CD4-positive, alpha-beta memory T cell (primary cell): ENCODE results near the gene LBHD1. TPM values are rescaled to one million over a fixed set of nuclear protein-coding genes. Genes with fewer than 3 reads are reported as not detected.

Source experiments
- CTCF ChIA-PET: fragments of 350-600 bp; sonication (Branson Sonifier 250); formaldehyde crosslinking; loops from one replicate; lab custom pipeline; 2021; ENCODE audit warnings: inconsistent platforms; ENCODE audit not compliant: partially characterized antibody; lab: Charles Lee
- POLR2A ChIA-PET: fragments of 350-600 bp; sonication (Branson Sonifier 250); formaldehyde crosslinking; loops from one replicate; lab custom pipeline; 2021; ENCODE audit not compliant: partially characterized antibody; lab: Charles Lee
- DNase-seq, 5 donors: peaks; one replicate each; pipeline versions ENCODE4 v3.0.0 to v3.0.0-alpha.2; 2020 to 2022; ENCODE audit warnings: mixed read lengths in 1 of 5
- H3K27ac ChIP-seq: one replicate; pipeline ENCODE4 v1.7.0; 2013; ENCODE audit warnings: low read depth, low read length
- H3K27me3 ChIP-seq: 2 replicates; pipeline ENCODE4 v1.7.0; 2013; ENCODE audit warnings: mild to moderate bottlenecking, low read length, moderate library complexity; ENCODE audit not compliant: insufficient read depth
- H3K36me3 ChIP-seq: 2 replicates; pipeline ENCODE4 v1.7.0; 2013; ENCODE audit warnings: mild to moderate bottlenecking, low read length, moderate library complexity; ENCODE audit not compliant: insufficient read depth
- H3K4me1 ChIP-seq: 2 replicates; pipeline ENCODE4 v1.7.0; 2013; ENCODE audit warnings: mild to moderate bottlenecking, low read length, moderate library complexity; ENCODE audit not compliant: insufficient read depth
- H3K4me3 ChIP-seq, 2 donors: one replicate each; pipeline ENCODE4 v1.7.0; 2013; ENCODE audit warnings: low read length in 2 of 2, mild to moderate bottlenecking in 1 of 2
- H3K9me3 ChIP-seq, 2 donors: one replicate each; pipeline ENCODE4 v1.7.0; 2013; ENCODE audit warnings: low read length in 2 of 2, control low read depth in 1 of 2; ENCODE audit not compliant: control insufficient read depth in 1 of 2
- H3K27ac Mint-ChIP-seq, 7 donors: one replicate each; pipeline ENCODE4 v1.8.0; 2020 to 2021; ENCODE audit warnings: mixed read lengths in 7 of 7, mild to moderate bottlenecking in 6 of 7, inconsistent platforms in 3 of 7, moderate library complexity in 3 of 7
- H3K27me3 Mint-ChIP-seq, 2 donors: one replicate each; pipeline ENCODE4 v1.8.0; 2020 to 2021; ENCODE audit warnings: mixed read lengths in 2 of 2
- H3K36me3 Mint-ChIP-seq, 2 donors: one replicate each; pipeline ENCODE4 v1.8.0; 2020 to 2021; ENCODE audit warnings: mixed read lengths in 2 of 2, inconsistent platforms in 1 of 2, mild to moderate bottlenecking in 1 of 2
- H3K4me1 Mint-ChIP-seq, 4 donors: one replicate each; pipeline ENCODE4 v1.8.0; 2020 to 2021; ENCODE audit warnings: mixed read lengths in 4 of 4, mild to moderate bottlenecking in 1 of 4
- H3K4me3 Mint-ChIP-seq, 8 donors: one replicate each; pipeline ENCODE4 v1.8.0; 2020 to 2021; ENCODE audit warnings: mixed read lengths in 8 of 8, mild to moderate bottlenecking in 7 of 8, moderate library complexity in 6 of 8, inconsistent platforms in 3 of 8
- H3K9me3 Mint-ChIP-seq, 8 donors: one replicate each; pipeline ENCODE4 v1.8.0; 2020 to 2021; ENCODE audit warnings: mixed read lengths in 8 of 8, mild to moderate bottlenecking in 5 of 8, inconsistent platforms in 3 of 8, moderate library complexity in 1 of 8
- intact Hi-C: fragments of 100-400 bp; cut with micrococcal nuclease; formaldehyde crosslinking; loops from one replicate; pipeline ENCODE4 v1.15.1; 2023
- polyA plus RNA-seq, 2 donors: library from polyadenylated mRNA; unstranded; fragments of 300-500 nt; fragmentation: Illumina TruSeq; gene quantifications; one replicate each; pipeline ENCODE4 v1.2.3, GENCODE V29; 2021
- total RNA-seq, 2 experiments: library from RNA; stranded (reverse); gene quantifications; one replicate each; pipeline ENCODE4 v1.2.3, GENCODE V29; 2021

LBHD1 gene
- total and polyA plus RNA-seq, 4 experiments from 2014 or later, result 2.4 to 28.6 (median 14.7) TPM

GRCh38 chr11:62713343-62713742 is 41.3 kb upstream of the LBHD1 start:
- no peaks in the 10 kb centered on the region for H3K9me3 Mint-ChIP-seq
- H3K36me3 ChIP-seq, result peaks cover 56% of the 10 kb centered on the region
- no peaks in the 10 kb centered on the region for H3K9me3 ChIP-seq
- H3K27ac Mint-ChIP-seq, result peak overlapping the region; percentile 57 to 85 (median 69)
- ChIA-PET POLR2A (interaction anchor here (1.0 to 14.3 kb wide), 3 partner anchors 10 to 128 kb away, joined by 3 to 283 read pairs (median 4); partner anchors contain the start of genes HNRNPUL2 and TTC9C), CTCF (interaction anchor here (1.0 kb wide), 1 partner anchor 49 kb away, joined by 3 read pairs; the partner anchor contains the start of gene C11orf98)
- H3K27me3 ChIP-seq, result no peaks in the 10 kb centered on the region
- peaks cover 32 to 66% (median 50%) of the 10 kb centered on the region in 4 donors for H3K4me1 Mint-ChIP-seq
- DNase-seq, result no peak
- H3K4me3 Mint-ChIP-seq, result peak overlapping the region in 2 of 8 donors; percentile 22 to 35
- peaks cover 45% of the 10 kb centered on the region for H3K4me1 ChIP-seq
- peak overlapping the region; percentile 23 for H3K27ac ChIP-seq
- intact Hi-C loops, result no loop called here
- H3K4me3 ChIP-seq, result no peak overlapping the region
- no peaks in the 10 kb centered on the region for H3K27me3 Mint-ChIP-seq
- H3K36me3 Mint-ChIP-seq, result peaks cover 43 to 82% of the 10 kb centered on the region in 2 donors

GRCh38 chr11:62712861-62713260 is 40.8 kb upstream of the LBHD1 start:
- Mint-ChIP-seq H3K27ac (peak overlapping the region; percentile 60 to 84 (median 73)), H3K4me3 (peak overlapping the region in 2 of 8 donors; percentile 13 to 71)

GRCh38 chr11:62712276-62712812 is 40.3 kb upstream of the LBHD1 start:
- intact Hi-C loops, result no loop called here
- Histone ChIP-seq H3K4me1 (peaks cover 55% of the 10 kb centered on the region), H3K27ac (peak overlapping the region; percentile 23), H3K36me3 (peaks cover 46% of the 10 kb centered on the region), H3K27me3 (no peaks in the 10 kb centered on the region), H3K9me3 (no peaks in the 10 kb centered on the region), H3K4me3 (no peak overlapping the region)
- H3K27ac Mint-ChIP-seq, result peak overlapping the region; percentile 60 to 89 (median 78)
- ChIA-PET POLR2A (interaction anchor here (0.6 to 14.3 kb wide), 6 partner anchors 11 to 143 kb away, joined by 3 to 283 read pairs (median 4); partner anchors contain the start of genes HNRNPUL2, LBHD1, TAF6L and TTC9C), CTCF (interaction anchor here (1.0 to 1.5 kb wide), 2 partner anchors 15 to 48 kb away, joined by 3 read pairs; partner anchors contain the start of genes C11orf98 and HNRNPUL2)
- no peaks in the 10 kb centered on the region for H3K27me3 Mint-ChIP-seq
- H3K4me3 Mint-ChIP-seq, result peak overlapping the region in 4 of 8 donors; percentile 13 to 71 (median 16)
- H3K36me3 Mint-ChIP-seq, result peaks cover 36 to 72% of the 10 kb centered on the region in 2 donors
- no peaks in the 10 kb centered on the region for H3K9me3 Mint-ChIP-seq
- no peak for DNase-seq
- H3K4me1 Mint-ChIP-seq, result peaks cover 28 to 67% (median 50%) of the 10 kb centered on the region in 4 donors

More at GRCh38 chr11:62712861-62713260, 40.8 kb upstream of the LBHD1 start:
- ChIA-PET CTCF (interaction anchor here (1.0 kb wide), 1 partner anchor 48 kb away, joined by 3 read pairs; the partner anchor contains the start of gene C11orf98), POLR2A (interaction anchor here (1.0 to 14.3 kb wide), 2 partner anchors 11 to 55 kb away, joined by 3 to 283 read pairs; partner anchors contain the start of genes HNRNPUL2 and TTC9C)
- intact Hi-C loops, result no loop called here
- no peak for DNase-seq
- Histone ChIP-seq H3K27ac (peak overlapping the region; percentile 23), H3K4me1 (peaks cover 50% of the 10 kb centered on the region), H3K4me3 (no peak overlapping the region), H3K36me3 (peaks cover 51% of the 10 kb centered on the region), H3K27me3 (no peaks in the 10 kb centered on the region), H3K9me3 (no peaks in the 10 kb centered on the region)
- H3K27me3 Mint-ChIP-seq, result no peaks in the 10 kb centered on the region
- no peaks in the 10 kb centered on the region for H3K9me3 Mint-ChIP-seq
- peaks cover 28 to 66% (median 49%) of the 10 kb centered on the region in 4 donors for H3K4me1 Mint-ChIP-seq
- H3K36me3 Mint-ChIP-seq, result peaks cover 38 to 77% of the 10 kb centered on the region in 2 donors

GRCh38 chr11:62710001-62710345 is 37.9 kb upstream of the LBHD1 start:
- H3K27me3 Mint-ChIP-seq, result no peaks in the 10 kb centered on the region
- ChIA-PET POLR2A (interaction anchor here (0.6 to 14.3 kb wide), 31 partner anchors 12 to 307 kb away, joined by 3 to 283 read pairs (median 11); partner anchors contain the start of genes B3GAT3, C11orf98, CSKMT and EEF1G), CTCF (interaction anchor here (0.6 to 3.0 kb wide), 8 partner anchors 12 to 285 kb away, joined by 3 to 11 read pairs (median 3); partner anchors contain the start of genes SLC3A2, TAF6L, TMEM179B and TTC9C)
- no peak for DNase-seq
- peaks cover 16 to 51% of the 10 kb centered on the region in 2 donors for H3K36me3 Mint-ChIP-seq
- intact Hi-C loops, result no loop called here
- peak overlapping the region; percentile 93 to 99 (median 99) for H3K27ac Mint-ChIP-seq
- peak overlapping the region; percentile 77 to 80 for H3K4me3 ChIP-seq
- peak overlapping the region; percentile 97 for H3K27ac ChIP-seq
- H3K9me3 Mint-ChIP-seq, result no peaks in the 10 kb centered on the region
- H3K4me1 ChIP-seq, result peaks cover 75% of the 10 kb centered on the region
- peak overlapping the region; percentile 90 to 98 (median 94) for H3K4me3 Mint-ChIP-seq
- H3K36me3 ChIP-seq, result peaks cover 23% of the 10 kb centered on the region
- no peaks in the 10 kb centered on the region for H3K9me3 ChIP-seq
- peaks cover 35 to 78% (median 54%) of the 10 kb centered on the region in 4 donors for H3K4me1 Mint-ChIP-seq
- no peaks in the 10 kb centered on the region for H3K27me3 ChIP-seq

- intact Hi-C loops, result loop anchor here (1.0 to 2.0 kb wide), 11 partner anchors 18 to 147 kb away; partner anchors contain the start of genes C11orf98, CSKMT, GANAB and HNRNPUL2
- Mint-ChIP-seq H3K4me3 (peak overlapping the region; percentile 90 to 98 (median 94)), H3K27ac (peak overlapping the region; percentile 93 to 99 (median 99)), H3K4me1 (peaks cover 35 to 73% (median 54%) of the 10 kb centered on the region in 4 donors), H3K27me3 (no peaks in the 10 kb centered on the region), H3K9me3 (no peaks in the 10 kb centered on the region), H3K36me3 (peaks cover 13 to 47% of the 10 kb centered on the region in 2 donors)
- H3K4me3 ChIP-seq, result peak overlapping the region; percentile 77 to 80
- H3K27me3 ChIP-seq, result no peaks in the 10 kb centered on the region
- H3K36me3 ChIP-seq, result peaks cover 19% of the 10 kb centered on the region
- CTCF ChIA-PET, result interaction anchor here (0.6 to 3.0 kb wide), 11 partner anchors 11 to 285 kb away, joined by 3 to 11 read pairs (median 3); partner anchors contain the start of genes C11orf98, CSKMT, HNRNPUL2 and SLC3A2
- DNase-seq, result peak; percentile 97 to 99 (median 97)
- peak overlapping the region; percentile 97 for H3K27ac ChIP-seq
- H3K9me3 ChIP-seq, result no peaks in the 10 kb centered on the region
- H3K4me1 ChIP-seq, result peaks cover 72% of the 10 kb centered on the region
- POLR2A ChIA-PET, result interaction anchor here (0.6 to 14.3 kb wide), 40 partner anchors 8 to 307 kb away, joined by 3 to 283 read pairs (median 6); partner anchors contain the start of genes B3GAT3, C11orf98, CSKMT and EEF1G
Observed at GRCh38 chr11:62709247-62710000, 37.4 kb upstream of the LBHD1 start.

GRCh38 chr11:62708793-62709192 is 36.7 kb upstream of the LBHD1 start:
- peak in 1 of 5 donors; percentile 58 for DNase-seq
- ChIA-PET POLR2A (interaction anchor here (0.7 to 14.3 kb wide), 39 partner anchors 8 to 306 kb away, joined by 3 to 283 read pairs (median 7); partner anchors contain the start of genes B3GAT3, C11orf98, CSKMT and EEF1G), CTCF (interaction anchor here (0.6 to 3.0 kb wide), 6 partner anchors 15 to 284 kb away, joined by 3 to 11 read pairs (median 4); partner anchors contain the start of genes C11orf98, CSKMT, HNRNPUL2 and SLC3A2)
- peak overlapping the region; percentile 93 to 99 (median 99) for H3K27ac Mint-ChIP-seq
- no peaks in the 10 kb centered on the region for H3K9me3 Mint-ChIP-seq
- no peaks in the 10 kb centered on the region for H3K27me3 Mint-ChIP-seq
- H3K4me1 Mint-ChIP-seq, result peaks cover 33 to 68% (median 52%) of the 10 kb centered on the region in 4 donors
- peak overlapping the region; percentile 90 to 98 (median 94) for H3K4me3 Mint-ChIP-seq
- Histone ChIP-seq H3K4me3 (peak overlapping the region; percentile 70 to 77), H3K27ac (peak overlapping the region; percentile 97), H3K4me1 (peaks cover 67% of the 10 kb centered on the region), H3K27me3 (no peaks in the 10 kb centered on the region), H3K36me3 (peaks cover 14% of the 10 kb centered on the region), H3K9me3 (no peaks in the 10 kb centered on the region)
- H3K36me3 Mint-ChIP-seq, result peaks cover 9 to 41% of the 10 kb centered on the region in 2 donors
- intact Hi-C loops, result loop anchor here (1.0 to 2.0 kb wide), 11 partner anchors 19 to 148 kb away; partner anchors contain the start of genes C11orf98, CSKMT, GANAB and HNRNPUL2
